ENCODE data around the gene C3orf20.
A peak's percentile ranks its signal among the peaks of the same experiment; 100 is the strongest.
"Not testable (repeated sequence)": the region's sequence is repeated elsewhere in the genome, so short reads cannot be mapped to it uniquely, and the experiment has no call there.

Gene C3orf20

DNA sequence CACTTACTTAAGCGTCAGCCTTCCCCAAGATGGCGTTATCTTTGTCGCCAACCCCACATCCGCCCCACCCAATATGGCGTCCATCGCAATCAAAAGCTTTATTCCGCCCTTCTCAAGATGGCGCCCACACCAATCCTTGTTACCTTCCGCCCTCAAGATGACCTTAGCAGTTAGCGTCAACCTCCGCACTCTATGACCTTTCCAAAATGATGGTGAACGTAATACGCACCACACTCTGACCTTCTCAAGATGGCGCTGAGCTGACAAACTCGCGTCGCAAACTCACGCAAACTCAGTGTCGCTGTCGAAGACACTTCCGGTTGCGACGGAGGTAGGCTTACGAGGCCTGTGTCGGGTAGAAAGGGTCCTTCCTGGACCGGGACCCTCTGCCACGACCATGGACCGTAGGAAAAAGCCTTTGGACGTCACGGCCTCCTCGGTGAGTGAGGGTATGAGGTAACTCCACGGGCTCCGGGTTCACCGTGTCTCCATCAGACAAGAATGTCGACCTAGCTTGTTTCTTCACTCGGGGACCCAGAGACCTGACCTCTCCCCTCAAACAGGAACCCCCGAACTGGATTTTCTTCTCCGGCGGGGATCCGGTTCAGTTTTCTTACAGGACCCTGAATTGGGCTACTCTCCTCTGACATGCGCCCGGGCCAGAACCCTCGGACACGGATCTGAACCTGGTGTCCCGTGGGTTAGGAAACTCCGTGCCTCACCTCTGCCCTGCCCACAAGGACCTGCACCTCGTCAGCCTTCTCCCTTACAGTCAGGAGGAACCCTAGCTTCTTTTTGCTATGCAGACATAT lies 23.3 kb upstream of the C3orf20 start, which contains the start of gene CCDC174:
CCDC174 (plus strand) TSS at position 323 of the 812 bp plus-strand sequence; CDS start at position 398, 75 bp downstream.
- DNase-seq: peak; percentile 94

DNA sequence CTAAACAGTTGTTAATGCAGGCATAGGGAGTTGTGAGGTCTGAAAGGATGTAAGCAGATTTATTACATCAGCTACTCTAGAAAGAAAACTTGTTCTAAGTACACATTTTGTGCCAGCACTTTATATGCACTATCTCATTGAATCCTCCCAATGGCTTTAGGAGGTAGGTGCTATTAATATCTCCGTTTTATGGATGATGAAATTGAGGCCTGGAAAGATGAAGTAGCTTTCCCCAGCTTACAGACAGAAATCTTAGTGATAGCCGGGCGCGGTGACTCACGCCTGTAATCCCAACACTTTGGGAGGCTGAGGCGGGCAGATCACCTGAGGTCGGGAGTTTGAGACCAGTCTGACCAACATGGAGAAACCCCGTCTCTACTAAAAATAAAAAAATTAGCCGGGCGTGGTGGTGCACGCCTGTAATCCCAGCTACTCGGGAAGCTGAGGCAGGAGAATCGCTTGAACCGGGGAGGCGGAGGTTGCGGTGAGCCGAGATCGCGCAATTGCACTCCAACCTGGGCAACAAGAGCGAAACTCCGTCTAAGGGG lies 22.5 kb upstream of the C3orf20 start:
- not testable (repeated sequence) for DNase-seq

DNA sequence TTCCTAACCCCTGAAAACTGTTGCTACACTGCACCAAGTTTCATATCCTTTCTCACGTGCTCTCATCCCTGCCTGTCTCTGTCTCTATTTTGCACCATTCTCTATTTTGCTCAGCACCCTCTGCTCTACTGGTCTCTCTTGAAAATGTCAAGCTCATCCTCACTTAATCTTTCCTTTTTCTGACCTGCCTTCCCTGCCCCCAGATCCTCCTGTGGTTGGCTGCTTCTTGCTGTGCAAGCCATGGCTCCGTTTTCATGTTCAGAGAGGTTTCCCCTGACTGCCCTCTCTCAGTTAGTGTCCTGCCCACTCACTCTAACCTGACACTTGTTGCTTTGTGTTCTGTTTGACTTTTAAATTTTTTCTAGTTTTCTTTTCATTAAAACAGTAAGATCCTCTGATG lies 17.4 kb upstream of the C3orf20 start:
- no peak for DNase-seq

DNA sequence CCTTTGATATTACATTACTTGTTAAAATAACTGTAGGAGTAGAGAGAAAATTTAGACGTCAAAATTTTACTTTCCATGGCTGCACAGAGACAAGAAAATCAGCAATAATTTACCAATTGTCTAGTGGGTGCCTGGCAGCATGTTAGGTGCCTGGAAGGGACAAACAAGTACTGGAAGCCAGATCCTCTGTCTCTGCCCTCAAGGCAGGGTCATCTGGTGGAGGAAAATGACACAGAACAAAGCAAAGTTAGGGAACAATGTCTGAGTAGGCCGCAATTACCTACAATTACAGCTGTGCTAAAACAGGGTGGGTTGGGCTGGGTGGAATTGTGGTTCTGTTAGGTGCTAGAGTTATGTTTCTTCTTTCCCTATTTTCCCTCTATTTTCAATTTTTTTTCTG lies 16.0 kb upstream of the C3orf20 start:
- no peak for DNase-seq

DNA sequence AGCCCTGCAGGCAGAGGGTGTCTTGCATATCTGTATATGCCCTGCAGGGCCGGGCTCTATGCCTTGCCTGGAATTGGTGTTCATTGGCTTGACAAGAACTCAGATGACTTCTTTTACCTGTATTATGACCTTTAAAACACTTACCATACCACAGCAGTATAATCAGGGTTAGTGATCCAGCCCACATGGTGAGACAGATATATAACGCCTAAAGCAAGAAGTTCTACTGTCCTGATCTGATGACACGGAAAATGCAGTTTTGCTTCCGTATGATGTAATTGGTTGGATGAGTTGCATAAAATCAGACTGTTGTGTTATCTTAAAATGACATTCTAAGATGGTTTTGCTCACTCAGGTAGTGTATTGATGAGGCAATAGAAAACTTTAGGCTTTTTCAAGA lies 14.0 kb upstream of the C3orf20 start:
- no peak for DNase-seq

DNA sequence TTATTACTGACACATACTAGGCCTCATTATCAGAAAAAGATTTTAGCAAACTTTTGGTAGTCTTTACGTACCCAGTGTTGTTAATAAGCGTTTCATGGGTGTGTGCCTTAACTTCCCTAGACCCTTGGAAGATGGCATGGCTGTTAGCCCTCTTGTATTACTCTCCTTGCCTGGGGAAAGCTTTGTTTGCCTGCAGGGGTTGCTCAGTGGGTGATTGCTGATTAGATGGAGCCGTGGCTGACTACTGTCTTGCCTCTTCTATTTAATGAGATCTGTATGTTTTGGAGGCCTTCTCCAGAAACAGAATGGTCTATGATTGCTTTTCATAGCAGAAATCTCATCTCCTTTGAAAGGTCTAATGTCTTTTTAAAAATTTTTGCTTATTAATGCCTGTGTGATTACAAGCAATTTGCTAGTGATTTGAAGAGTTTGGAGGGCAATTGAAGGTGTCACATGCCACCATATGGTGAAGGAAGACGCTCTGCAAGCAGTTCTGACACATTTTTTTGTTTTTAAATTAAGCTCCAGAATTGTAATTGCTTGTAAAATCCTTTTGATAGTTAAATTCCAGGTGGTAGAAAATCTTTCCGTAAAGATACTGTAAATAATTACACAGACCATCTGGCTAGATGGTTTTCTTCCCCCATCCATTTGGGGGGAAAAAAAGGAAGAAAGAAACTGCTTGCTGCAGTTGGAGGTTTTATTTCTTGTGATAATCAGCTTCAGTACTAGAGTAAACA lies 11.4 kb upstream of the C3orf20 start:
- no peak for DNase-seq

DNA sequence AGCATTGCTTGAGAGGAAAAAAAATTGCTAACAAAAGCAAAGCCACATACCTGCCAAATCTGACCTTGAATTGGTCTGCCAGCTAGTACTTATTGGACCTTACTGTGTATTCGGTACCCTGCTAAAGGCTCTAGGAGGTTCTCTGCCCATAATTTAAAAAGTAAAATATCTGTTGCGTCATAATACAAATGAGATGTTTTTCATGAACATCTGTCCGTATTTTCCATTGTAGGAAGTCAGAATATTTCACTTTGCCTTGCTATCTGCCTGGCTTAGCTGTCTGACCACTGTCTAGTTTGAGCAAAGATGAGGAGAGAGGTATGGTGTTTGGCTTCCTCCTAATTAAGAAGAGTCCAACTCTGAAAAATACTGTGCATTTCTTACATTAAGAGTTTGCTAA lies 10.8 kb upstream of the C3orf20 start:
- DNase-seq: no peak

DNA sequence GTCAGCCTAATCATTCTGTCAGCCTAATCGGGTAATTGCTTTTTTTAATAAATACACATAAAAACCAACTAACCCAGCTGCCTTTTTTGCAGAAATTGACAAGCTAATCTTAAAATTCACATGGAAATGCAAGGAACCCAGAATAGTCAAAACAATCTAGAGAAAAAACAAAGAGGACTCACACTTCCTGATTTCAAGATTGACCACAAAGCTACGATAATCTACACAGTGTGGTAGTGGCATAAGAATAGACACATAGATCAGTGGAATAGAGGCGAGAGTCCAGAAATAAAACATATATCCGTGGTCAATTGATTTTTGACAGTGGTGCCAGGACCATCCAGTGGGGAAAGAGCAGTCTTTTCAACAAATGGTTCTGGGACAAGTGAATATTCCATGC lies 2.4 kb upstream of the C3orf20 start:
- DNase-seq: no peak

DNA sequence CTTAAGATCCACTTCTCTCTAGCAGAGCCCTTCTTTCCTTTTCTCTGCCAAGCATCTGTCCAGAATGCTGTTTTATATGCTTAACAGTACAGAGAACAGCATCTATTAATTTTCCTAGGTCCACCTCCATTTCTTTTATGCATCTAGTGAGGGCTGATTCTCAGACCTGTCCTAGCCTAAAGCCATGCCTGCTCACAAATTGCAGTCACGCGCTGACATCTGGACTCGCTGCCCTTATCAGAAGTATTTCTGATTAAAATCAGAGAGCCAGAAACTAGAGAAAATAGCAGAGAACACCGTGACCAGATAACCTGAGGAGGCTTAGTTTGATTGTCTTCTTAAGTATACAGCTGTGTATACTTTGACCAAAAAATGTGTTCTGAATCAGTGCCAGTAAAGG lies 1.9 kb downstream of the C3orf20 start:
- no peak for DNase-seq

DNA sequence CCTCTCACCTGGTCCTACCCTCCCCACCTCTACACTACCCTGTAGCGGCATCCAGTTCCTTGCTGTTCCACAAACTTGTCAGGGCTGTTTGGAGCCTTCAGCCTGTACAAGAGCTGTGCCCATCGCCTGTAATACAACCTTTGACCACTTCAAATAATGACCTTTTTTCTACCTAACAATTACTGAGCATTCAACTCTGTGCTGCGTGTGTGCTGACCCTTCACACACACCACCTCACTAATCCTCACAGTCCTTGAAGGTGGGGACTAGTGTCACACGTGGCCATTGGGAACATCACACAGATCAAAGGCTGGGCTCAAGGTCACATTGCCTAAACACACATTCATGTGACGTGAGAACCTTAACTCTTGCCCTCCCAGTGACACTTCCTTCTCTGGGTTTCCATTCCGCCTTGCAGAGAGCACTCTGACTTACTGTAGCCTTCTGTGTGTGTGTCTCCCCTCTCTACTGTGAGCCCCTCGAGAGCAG lies 3.1 kb downstream of the C3orf20 start:
- DNase-seq: no peak

DNA sequence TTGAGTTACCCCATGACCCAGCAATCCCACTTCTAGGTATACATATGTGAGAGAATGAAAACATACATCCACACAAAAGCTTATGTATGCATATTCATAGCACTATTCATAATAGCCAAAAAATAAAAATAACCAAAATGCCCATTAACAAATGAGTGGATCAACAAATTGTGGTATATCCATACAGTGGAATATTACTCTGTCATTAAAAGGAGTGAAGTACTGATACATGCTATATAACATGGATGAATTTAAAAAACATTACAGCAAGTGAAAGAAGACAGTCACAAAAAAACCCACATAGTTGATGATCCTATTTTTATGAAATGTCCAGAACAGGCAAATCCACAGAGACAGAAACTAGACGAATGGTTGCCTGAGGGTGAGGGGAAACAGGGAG lies 5.2 kb downstream of the C3orf20 start:
- no peak for DNase-seq

DNA sequence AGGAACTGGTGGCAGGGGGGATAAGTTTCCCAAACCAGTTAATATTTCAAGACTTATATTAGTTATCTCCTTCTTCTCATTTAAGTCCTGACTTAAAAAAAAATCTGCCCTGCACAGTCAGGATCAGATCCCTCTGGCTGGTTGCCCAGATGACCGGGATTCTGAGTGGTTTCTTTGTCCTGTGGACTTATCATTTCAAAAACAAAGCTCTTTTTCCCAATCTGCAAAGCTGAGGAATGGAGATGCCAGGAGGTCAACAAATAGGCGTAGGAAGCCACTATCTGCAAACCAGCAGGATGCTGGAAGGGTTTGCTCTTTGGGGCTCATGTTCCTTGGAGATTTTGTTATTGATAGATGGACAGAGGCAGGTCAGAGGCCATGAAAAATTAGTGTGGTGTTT lies 5.8 kb downstream of the C3orf20 start:
- DNase-seq: no peak

DNA sequence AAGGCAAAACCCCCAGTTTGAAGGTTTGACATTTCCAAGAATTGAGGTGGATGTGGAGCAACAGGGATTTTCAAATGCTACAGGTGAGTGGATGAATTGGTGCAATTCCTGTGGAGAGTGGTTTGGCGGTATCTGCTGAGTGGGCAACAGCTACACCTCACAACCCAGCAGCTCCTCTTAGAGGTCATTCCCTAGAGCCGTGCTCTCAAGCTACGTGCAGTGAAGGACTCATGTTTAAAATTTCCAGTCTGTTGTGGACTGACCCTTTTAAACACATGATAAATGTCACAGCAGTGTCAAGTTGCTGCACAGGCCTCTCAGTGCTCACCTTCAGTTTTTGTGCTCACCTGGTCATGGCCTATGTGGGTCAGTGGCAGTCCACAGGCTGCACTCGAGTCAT lies 9.5 kb downstream of the C3orf20 start:
- DNase-seq: no peak

DNA sequence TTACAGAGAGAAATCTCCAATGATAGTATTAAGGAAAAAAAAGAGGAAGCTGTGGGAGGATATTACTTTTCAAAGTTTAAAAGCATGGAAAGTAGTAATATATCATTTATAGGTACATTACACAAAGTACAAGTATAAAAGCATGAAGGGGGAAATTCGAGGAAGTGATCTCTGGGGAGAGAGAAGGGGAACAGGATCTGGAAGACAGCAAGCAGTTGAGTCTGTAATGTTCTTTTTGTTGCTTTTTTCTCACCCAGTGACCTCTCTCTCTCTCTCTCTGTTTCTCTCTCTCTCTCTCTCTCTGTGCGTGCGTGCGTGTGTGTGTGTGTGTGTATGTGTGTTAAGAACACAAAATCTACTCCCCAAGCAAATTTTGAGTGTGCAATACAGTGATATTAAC lies 10.2 kb downstream of the C3orf20 start:
- no peak for DNase-seq

DNA sequence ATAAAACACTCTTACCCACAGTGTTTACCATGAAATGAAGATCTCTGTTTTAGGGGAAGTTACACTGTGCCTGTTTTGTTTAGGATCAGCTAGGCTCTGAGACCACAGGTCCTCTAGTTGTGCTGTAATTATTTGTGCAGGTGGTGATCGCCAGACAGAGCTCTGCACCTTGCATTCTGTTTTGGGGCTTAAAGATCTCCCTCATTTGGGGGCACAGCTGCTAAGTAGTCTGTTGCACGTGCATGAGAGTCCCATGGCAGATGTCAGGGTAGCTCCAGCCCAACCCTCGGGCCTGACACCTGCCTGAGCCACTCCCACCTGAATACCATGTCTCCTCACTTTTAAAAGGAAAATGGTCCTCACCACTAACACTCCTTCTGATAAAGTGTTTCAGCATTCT lies 12.4 kb downstream of the C3orf20 start:
- no peak for DNase-seq

DNA sequence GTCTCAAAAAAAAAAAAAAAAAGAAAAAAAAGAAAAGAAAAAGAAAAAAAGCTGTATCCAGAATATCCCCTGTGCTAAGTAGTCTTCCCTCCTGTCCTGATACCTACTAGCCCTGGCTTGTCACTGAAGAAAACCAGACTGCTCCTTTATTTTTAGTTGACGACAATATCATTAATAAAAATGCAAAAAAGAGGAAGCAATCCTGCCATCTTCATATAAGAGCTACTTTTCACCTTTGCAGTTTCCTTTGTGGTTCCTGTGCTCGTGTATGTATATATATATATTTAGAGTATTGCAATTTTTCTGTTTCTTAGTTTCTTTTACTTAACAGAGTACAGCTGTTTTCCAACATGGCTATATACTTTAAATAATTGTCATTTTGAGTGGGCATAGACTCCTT lies 13.6 kb downstream of the C3orf20 start:
- no peak for DNase-seq

DNA sequence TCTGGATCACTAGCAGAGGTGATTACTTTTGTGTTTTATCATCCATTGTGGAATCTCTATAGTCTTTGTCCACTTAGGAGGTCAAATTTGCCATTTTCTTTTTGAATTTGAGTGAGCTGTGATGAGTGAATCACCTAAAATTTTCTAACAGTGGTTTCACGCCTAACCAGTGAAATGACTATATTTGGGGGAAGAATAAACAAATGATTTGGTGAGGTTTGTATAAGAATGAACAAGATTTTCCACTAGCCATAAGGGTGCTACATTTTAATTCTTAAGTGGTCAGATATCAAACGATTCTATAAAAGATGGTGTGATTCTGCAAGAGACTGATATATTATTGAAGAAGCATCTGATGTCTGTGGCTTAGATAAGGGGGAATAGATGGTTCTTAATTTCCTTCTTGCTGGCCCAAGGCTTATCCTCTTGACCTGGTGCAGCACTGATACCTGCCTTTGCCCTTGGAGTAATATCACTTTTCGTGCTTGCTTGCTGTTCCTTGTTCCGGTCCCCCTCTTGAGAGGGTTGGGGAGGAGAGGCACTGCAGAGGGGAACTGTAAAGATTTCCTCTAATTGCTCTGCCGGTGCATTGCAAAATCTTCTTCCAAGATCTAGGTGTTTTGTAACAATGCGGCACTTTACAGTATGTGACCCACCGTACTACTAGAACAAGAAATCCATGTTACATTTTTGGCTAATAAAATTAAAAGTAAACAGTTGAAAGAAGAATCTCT lies 14.5 kb downstream of the C3orf20 start:
- DNase-seq: no peak

DNA sequence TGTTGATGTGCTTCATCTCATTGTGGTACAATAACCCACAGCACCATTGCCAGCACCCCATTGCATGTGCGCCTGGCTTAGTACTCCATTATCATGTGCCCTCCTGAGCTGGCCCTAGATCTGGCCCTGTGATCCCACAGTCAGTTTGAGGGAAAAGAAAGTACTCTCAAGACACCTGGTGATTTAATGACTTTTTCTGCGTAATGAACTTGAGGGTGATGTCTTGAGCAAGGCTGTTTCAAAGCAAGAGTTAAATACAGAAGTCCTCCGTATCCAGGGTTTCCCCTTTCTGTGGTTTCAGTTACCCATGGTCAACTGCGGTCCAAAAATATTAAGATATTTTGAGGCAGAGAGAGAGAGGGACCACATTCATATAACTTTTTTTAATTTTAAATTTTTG lies 16.3 kb downstream of the C3orf20 start:
- DNase-seq: no peak

DNA sequence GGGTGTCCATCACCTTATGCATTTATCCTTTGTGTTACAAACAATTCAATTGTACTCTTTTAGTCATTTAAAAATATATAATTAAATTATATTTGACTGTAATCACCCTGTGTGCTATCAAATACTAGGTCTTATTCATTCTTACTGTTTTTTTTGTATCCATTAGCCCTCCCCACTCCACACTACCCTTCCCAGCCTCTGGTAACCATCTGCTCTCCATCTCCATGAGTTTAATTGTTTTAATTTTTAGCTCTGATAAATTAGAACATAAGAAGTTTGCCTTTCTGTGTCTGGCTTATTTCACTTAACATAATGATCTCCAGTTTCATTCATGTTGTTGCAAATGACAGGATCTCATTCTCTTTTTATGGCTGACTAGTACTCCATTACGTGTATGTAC lies 16.8 kb downstream of the C3orf20 start:
- DNase-seq: no peak

DNA sequence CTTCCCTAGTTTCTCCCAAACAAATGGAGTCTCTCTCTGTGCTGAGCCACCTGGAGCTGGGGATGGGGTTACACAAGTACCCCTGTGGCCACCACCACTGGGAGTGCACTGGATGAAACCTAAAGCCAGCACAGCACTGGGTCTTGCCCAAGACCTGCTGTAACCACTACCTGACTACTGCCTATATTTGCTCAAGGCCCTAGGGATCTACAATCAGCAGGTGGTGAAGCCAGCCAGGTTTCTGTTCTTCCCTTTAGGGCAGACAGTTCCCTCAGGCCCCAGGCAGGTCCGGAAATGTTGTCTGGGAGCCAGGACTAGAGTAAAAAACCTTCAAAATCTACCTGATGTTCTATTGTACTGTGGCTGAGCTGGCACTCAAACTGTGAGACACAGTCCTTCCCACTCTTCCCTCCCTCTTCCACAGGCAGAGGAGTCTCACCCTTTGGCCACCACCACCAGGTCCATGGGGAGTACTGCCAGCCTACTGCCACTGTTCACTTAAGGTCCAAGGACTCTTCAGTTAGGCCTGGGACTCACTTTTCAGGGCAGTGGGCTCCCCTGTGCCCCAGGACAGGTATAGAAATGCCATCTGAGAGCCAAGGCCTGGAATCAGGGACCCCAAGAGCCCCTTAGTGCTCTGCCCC lies 23.8 kb downstream of the C3orf20 start:
- DNase-seq: no peak

DNA sequence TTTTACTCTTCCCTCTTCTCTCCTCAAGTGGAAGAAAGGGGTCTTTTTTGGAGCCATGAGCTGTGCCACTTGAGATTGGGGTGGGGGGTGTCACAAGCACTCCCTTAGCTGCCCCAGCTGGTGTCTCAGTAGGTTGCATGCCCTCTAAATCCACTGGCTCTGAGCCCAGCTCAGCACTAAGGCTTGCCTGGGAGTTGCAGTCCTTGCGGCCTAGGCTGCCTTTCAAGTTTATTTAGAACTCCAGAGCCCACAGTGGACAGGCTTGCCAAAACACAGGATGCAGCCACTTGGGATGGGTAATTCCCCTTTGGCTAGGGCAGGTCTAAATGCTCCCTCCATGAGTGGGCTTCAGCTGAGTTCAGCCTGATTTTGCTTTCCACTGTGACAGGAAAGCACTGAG lies 24.7 kb downstream of the C3orf20 start:
- DNase-seq: no peak

DNA sequence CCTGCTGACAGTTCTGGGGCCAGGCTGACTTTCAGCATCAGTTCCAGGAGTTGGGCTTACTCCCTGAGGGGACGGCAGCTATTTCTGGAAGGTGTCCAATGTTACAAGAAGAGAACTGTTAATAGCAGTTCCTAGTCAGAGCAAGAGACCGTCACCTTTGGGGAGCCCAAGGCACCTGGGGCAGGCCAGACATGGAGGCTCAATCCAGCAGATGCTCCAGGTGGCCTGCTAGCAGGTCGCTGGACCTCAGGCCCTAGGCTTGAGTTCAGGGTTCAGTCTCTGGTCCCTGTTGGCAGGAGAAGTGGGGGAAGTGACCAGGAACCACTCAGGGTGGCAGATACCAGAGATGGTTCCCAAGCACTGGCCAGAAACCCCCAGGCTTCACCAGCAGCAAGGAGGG lies 25.9 kb downstream of the C3orf20 start:
- DNase-seq: no peak

DNA sequence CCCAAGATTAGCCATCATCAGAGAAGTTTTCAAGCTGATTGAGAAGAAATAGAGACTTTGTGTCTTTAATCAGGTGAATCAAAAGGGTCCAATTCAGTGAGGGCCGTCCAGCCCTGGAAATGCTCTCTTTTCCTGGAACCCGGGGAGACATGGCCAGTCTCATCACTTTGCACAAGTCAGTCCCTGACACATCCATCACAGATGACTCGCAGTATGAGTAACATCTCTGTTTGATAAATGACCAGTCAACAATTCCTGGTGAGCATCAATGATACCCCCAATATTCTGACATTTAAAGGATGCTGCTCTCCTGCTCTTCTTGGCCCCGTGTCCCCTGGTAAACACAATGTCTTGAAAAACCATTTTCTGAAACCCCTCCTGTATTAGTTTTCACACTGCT lies 26.7 kb downstream of the C3orf20 start:
- DNase-seq: no peak
